Measurements from ENCODE around the gene ANKRD35. TPM values are rescaled to one million over a fixed set of nuclear protein-coding genes. Genes with fewer than 3 reads are reported as not detected.
"Not testable (repeated sequence)": the region's sequence is repeated elsewhere in the genome, so short reads cannot be mapped to it uniquely, and the experiment has no call there.

Gene ANKRD35
- total and polyA plus RNA-seq, 2 experiments from 2014 or later, result 3.6 to 5.6 TPM

DNA sequence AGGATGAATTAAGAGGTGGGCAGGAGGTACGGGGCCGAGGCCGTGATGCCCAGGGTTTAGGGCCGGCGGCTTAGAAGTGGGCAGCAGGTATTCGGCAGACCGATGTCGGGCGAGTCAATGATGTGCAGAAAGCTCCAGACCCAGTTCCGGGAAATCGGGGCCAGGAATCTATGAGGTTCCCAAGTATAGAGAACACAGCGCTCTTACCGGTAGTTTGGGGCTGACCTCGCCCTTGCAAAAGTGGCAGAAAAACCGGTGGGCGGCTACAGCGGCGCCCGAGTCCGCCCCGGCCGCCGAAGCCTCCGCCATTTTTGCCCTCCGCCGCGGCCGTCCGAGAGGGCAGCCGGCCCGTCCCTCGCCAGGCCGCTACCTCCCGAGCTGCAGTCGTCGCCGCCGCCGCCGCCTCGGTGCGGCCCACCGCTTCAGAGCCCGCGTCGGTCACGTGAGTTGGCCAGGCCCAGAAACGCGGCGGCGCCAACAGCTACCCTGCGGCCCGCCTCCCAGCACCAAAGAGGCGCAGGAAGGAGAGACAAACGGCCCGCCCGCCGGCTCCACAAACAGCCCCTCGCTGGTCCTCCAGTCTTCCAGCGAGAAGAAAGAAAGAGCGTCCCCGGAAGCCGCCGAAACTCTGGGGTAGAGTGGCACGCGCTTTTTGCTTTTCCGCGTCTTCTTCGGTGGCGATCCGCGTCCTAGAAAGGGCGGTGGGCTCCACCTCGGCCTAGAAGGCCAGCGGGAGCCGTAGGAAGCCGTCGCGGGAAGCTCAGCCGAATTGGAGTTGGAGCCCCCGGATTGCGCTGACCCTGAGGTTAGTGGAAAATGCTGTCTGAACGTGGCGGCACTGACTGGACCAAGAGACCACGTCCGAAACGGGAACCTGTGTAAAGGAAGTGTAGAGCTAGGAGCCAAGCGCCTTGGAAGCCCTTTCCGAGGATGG is 61.8 kb downstream of the ANKRD35 start, which contains the start of the genes POLR3C and RNF115 (continued):
- TF ChIP-seq, protein P1, sequence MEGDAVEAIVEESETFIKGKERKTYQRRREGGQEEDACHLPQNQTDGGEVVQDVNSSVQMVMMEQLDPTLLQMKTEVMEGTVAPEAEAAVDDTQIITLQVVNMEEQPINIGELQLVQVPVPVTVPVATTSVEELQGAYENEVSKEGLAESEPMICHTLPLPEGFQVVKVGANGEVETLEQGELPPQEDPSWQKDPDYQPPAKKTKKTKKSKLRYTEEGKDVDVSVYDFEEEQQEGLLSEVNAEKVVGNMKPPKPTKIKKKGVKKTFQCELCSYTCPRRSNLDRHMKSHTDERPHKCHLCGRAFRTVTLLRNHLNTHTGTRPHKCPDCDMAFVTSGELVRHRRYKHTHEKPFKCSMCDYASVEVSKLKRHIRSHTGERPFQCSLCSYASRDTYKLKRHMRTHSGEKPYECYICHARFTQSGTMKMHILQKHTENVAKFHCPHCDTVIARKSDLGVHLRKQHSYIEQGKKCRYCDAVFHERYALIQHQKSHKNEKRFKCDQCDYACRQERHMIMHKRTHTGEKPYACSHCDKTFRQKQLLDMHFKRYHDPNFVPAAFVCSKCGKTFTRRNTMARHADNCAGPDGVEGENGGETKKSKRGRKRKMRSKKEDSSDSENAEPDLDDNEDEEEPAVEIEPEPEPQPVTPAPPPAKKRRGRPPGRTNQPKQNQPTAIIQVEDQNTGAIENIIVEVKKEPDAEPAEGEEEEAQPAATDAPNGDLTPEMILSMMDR (conservative IDR thresholded peaks at IDR 0.05; ENCODE audit: low read depth in 2 of 2), result no peak
- TF ChIP-seq ZNF331 (CRISPR knock-in tag; IDR thresholded peaks at IDR 0.05; ENCODE audit: low read depth), result no peak
- TF ChIP-seq ZNF114 (CRISPR knock-in tag; IDR thresholded peaks at IDR 0.05), result no peak
- TF ChIP-seq, protein P2, sequence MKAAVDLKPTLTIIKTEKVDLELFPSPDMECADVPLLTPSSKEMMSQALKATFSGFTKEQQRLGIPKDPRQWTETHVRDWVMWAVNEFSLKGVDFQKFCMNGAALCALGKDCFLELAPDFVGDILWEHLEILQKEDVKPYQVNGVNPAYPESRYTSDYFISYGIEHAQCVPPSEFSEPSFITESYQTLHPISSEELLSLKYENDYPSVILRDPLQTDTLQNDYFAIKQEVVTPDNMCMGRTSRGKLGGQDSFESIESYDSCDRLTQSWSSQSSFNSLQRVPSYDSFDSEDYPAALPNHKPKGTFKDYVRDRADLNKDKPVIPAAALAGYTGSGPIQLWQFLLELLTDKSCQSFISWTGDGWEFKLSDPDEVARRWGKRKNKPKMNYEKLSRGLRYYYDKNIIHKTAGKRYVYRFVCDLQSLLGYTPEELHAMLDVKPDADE (IDR thresholded peaks at IDR 0.05), result 0 out of 2 replicates have a peak, but pooled peaks have one; percentile 37

DNA sequence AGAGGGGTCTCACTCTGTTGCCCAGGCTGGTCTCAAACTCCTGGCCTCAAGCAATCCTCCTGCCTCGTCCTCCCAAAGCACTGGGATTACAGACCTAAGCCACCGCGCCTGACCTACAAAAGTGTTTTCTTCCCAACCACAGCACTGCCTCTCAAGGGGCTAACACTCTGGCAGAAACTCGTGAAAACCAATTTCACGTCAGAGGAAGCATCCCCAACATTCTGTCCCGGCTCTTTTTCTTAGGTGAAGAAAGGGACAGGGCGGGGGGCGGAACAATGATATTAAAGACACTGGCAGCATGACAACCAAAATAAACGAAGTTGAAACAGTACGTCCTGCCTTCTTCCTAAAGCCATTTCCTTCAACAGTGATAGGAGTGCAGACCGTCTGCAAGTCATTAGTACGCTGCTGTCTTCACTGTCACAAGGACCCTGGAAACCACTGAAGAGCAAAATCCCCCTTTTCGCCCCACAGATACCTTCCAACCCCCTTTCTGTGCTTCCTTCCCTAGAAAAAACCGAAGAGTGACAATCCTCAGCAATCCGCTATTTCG is 62.8 kb downstream of the ANKRD35 start:
- H3K79me2 ChIP-seq (replicated peaks; ENCODE audit: insufficient read depth), result peaks cover 29% of the 10 kb centered on the region
- not testable (repeated sequence) for H3K27me3 Mint-ChIP-seq (ENCODE audit: insufficient read depth, low read depth, poor library complexity); H3K4me1 Mint-ChIP-seq; H3K9me2 ChIP-seq (ENCODE audit: insufficient read depth); H3K27ac Mint-ChIP-seq; H3K4me3 Mint-ChIP-seq; H2AFZ ChIP-seq; H3F3A ChIP-seq (replicated peaks; ENCODE audit: low read depth); H3K27me3 ChIP-seq (ENCODE audit: insufficient read depth); H3K9me3 Mint-ChIP-seq; DNase-seq (ENCODE audit: low spot score); H3K27ac ChIP-seq (ENCODE audit: low read depth); H3K4me3 ChIP-seq; H3K4me1 ChIP-seq (ENCODE audit: insufficient read depth); H4K20me1 ChIP-seq (replicated peaks; ENCODE audit: insufficient read depth); H3K4me2 ChIP-seq; ATAC-seq
- H3K36me3 Mint-ChIP-seq (ENCODE audit: low read depth), result peaks cover 28% of the 10 kb centered on the region
- H3K36me3 ChIP-seq (ENCODE audit: insufficient read depth), result peaks cover 16% of the 10 kb centered on the region; the same call in 1 of the 2 replicates

DNA sequence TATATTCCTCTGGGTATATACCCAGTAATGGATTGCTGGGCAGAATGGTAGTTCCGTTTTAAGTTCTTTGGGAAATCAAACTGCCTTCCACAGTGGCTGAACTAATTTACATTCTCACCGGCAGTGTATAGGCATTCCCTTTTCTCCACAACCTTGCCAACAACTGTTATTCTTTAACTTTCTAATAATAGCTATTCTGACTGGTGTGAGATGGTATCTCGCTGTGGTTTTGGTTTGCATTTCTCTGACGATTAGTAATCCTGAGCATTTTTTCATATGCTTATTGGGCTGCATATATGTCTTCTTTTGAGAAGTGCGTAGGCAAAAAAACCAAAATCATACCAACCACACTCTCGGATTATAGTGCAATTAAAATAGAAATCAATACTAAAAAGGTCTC is 67.6 kb downstream of the ANKRD35 start:
- not testable (repeated sequence) for H3K9me2 ChIP-seq (ENCODE audit: insufficient read depth); ATAC-seq; H3K4me3 ChIP-seq; H3K27ac ChIP-seq (ENCODE audit: low read depth); H3K9me3 Mint-ChIP-seq; H3F3A ChIP-seq (replicated peaks; ENCODE audit: low read depth); H3K36me3 Mint-ChIP-seq (ENCODE audit: low read depth); H3K36me3 ChIP-seq (ENCODE audit: insufficient read depth); H4K20me1 ChIP-seq (replicated peaks; ENCODE audit: insufficient read depth); H2AFZ ChIP-seq; H3K27me3 Mint-ChIP-seq (ENCODE audit: insufficient read depth, low read depth, poor library complexity); H3K4me2 ChIP-seq; H3K4me3 Mint-ChIP-seq; DNase-seq (ENCODE audit: low spot score); H3K27me3 ChIP-seq (ENCODE audit: insufficient read depth); H3K27ac Mint-ChIP-seq; H3K4me1 Mint-ChIP-seq; H3K4me1 ChIP-seq (ENCODE audit: insufficient read depth)
- H3K79me2 ChIP-seq (replicated peaks; ENCODE audit: insufficient read depth), result peaks cover 16% of the 10 kb centered on the region

Small RNA genes within 50 kb of the gene (microRNA-seq; reads per million reads assigned to microRNA genes)
- not detected for gene MIR6736

Small RNA genes within 50 kb of the gene (small RNA-seq; reads per million reads assigned to genes)
- gene MIR6736 (ENCODE audit: low replicate concordance), result not detected

Other genes starting within 250 kb of the ANKRD35 start
- gene PDZK1, start 178.5 kb downstream of the ANKRD35 start, total RNA-seq (2014; rRNA removed; shearing (Covaris generic)), result not detected in 2 replicates
- 0.49 and 0.73 TPM in 2 replicates for gene PDZK1, start 178.5 kb downstream of the ANKRD35 start, polyA plus RNA-seq (2016; fragmentation: Nextera tagmentation; extraction: Ambion mirVana)
- gene CD160, start 166.4 kb downstream of the ANKRD35 start, total RNA-seq (2014; rRNA removed; shearing (Covaris generic)), result not detected in 2 replicates
- 0.06 TPM in 1 of 2 replicates, not detected in the other for gene CD160, start 166.4 kb downstream of the ANKRD35 start, polyA plus RNA-seq (2016; fragmentation: Nextera tagmentation; extraction: Ambion mirVana)
- 10.5 and 10.6 TPM in 2 replicates for gene RNF115, start 61.8 kb downstream of the ANKRD35 start, total RNA-seq (2014; rRNA removed; shearing (Covaris generic))
- 10.8 and 10.9 TPM in 2 replicates for gene RNF115, start 61.8 kb downstream of the ANKRD35 start, polyA plus RNA-seq (2016; fragmentation: Nextera tagmentation; extraction: Ambion mirVana)
- 15.7 and 23.9 TPM in 2 replicates for gene POLR3C, start 61.7 kb downstream of the ANKRD35 start, total RNA-seq (2014; rRNA removed; shearing (Covaris generic))
- gene POLR3C, start 61.7 kb downstream of the ANKRD35 start, polyA plus RNA-seq (2016; fragmentation: Nextera tagmentation; extraction: Ambion mirVana), result 11.6 and 15.1 TPM in 2 replicates
- 4.3 and 6.8 TPM in 2 replicates for gene NUDT17, start 40.2 kb downstream of the ANKRD35 start, total RNA-seq (2014; rRNA removed; shearing (Covaris generic))
- 2.8 and 5.7 TPM in 2 replicates for gene NUDT17, start 40.2 kb downstream of the ANKRD35 start, polyA plus RNA-seq (2016; fragmentation: Nextera tagmentation; extraction: Ambion mirVana)
- 33.2 and 35.7 TPM in 2 replicates for gene PIAS3, start 26.8 kb downstream of the ANKRD35 start, total RNA-seq (2014; rRNA removed; shearing (Covaris generic))
- gene PIAS3, start 26.8 kb downstream of the ANKRD35 start, polyA plus RNA-seq (2016; fragmentation: Nextera tagmentation; extraction: Ambion mirVana), result 40.8 and 45.4 TPM in 2 replicates
- gene ITGA10, start 24.2 kb upstream of the ANKRD35 start, total RNA-seq (2014; rRNA removed; shearing (Covaris generic)), result 0.04 and 0.21 TPM in 2 replicates
- gene ITGA10, start 24.2 kb upstream of the ANKRD35 start, polyA plus RNA-seq (2016; fragmentation: Nextera tagmentation; extraction: Ambion mirVana), result 0.21 TPM in 1 of 2 replicates, not detected in the other
- gene PEX11B, start 32.9 kb upstream of the ANKRD35 start, total RNA-seq (2014; rRNA removed; shearing (Covaris generic)), result 9.1 and 10.0 TPM in 2 replicates
- 7.4 and 9.7 TPM in 2 replicates for gene PEX11B, start 32.9 kb upstream of the ANKRD35 start, polyA plus RNA-seq (2016; fragmentation: Nextera tagmentation; extraction: Ambion mirVana)
- 170 and 212 TPM in 2 replicates for gene RBM8A, start 41.6 kb upstream of the ANKRD35 start, total RNA-seq (2014; rRNA removed; shearing (Covaris generic))
- gene RBM8A, start 41.6 kb upstream of the ANKRD35 start, polyA plus RNA-seq (2016; fragmentation: Nextera tagmentation; extraction: Ambion mirVana), result 286 and 312 TPM in 2 replicates
- gene LIX1L, start 72.2 kb upstream of the ANKRD35 start, total RNA-seq (2014; rRNA removed; shearing (Covaris generic)), result 2.5 and 2.6 TPM in 2 replicates
- 0.76 and 1.1 TPM in 2 replicates for gene LIX1L, start 72.2 kb upstream of the ANKRD35 start, polyA plus RNA-seq (2016; fragmentation: Nextera tagmentation; extraction: Ambion mirVana)
- gene ANKRD34A, start 78.7 kb upstream of the ANKRD35 start, total RNA-seq (2014; rRNA removed; shearing (Covaris generic)), result 0.35 and 2.2 TPM in 2 replicates
- 0.09 and 0.16 TPM in 2 replicates for gene ANKRD34A, start 78.7 kb upstream of the ANKRD35 start, polyA plus RNA-seq (2016; fragmentation: Nextera tagmentation; extraction: Ambion mirVana)
- gene POLR3GL, start 78.8 kb upstream of the ANKRD35 start, total RNA-seq (2014; rRNA removed; shearing (Covaris generic)), result 0.82 and 3.1 TPM in 2 replicates
- gene POLR3GL, start 78.8 kb upstream of the ANKRD35 start, polyA plus RNA-seq (2016; fragmentation: Nextera tagmentation; extraction: Ambion mirVana), result 9.5 and 9.8 TPM in 2 replicates
- gene TXNIP, start 110.7 kb upstream of the ANKRD35 start, total RNA-seq (2014; rRNA removed; shearing (Covaris generic)), result 29.1 and 31.5 TPM in 2 replicates
- gene TXNIP, start 110.7 kb upstream of the ANKRD35 start, polyA plus RNA-seq (2016; fragmentation: Nextera tagmentation; extraction: Ambion mirVana), result 19.5 and 22.8 TPM in 2 replicates
- 0.23 and 0.42 TPM in 2 replicates for gene HJV, start 135.9 kb upstream of the ANKRD35 start, total RNA-seq (2014; rRNA removed; shearing (Covaris generic))
- gene HJV, start 135.9 kb upstream of the ANKRD35 start, polyA plus RNA-seq (2016; fragmentation: Nextera tagmentation; extraction: Ambion mirVana), result 0.45 and 0.99 TPM in 2 replicates